Body of pancreas (tissue), 4 donors: Measurements from ENCODE around the gene CXCL8.

Experiments
- CTCF ChIP-seq, 7 experiments: fragments of 450-650 bp in 4 of 7; fragments of 200-600 bp in 3 of 7; sonication (generic) in 3 of 7; IDR thresholded peaks; one replicate each; pipeline ENCODE4 v1.5.1; 2016 to 2019; ENCODE audit warnings: antibody characterized with exemption in 7 of 7
- POLR2A ChIP-seq, 3 donors: fragments of 450-650 bp; IDR thresholded peaks; one replicate each; pipeline ENCODE4 v1.6.1; 2016; ENCODE audit warnings: antibody characterized with exemption in 3 of 3, mild to moderate bottlenecking in 2 of 3

GRCh38 chr4:73721909-73722308, 18.5 kb upstream of the CXCL8 start:
- TF ChIP-seq CTCF (IDR thresholded peaks at IDR 0.05) (no peak), POLR2A (IDR thresholded peaks at IDR 0.05) (no peak)
